ENCODE results near the gene PEX10.

PEX10 gene

GRCh38 chr1:2435746-2436355, 23.5 kb upstream of the PEX10 start:
- no peak for TF ChIP-seq TAF1 (IDR thresholded peaks at IDR 0.05; ENCODE audit: low read depth, low read length)
- TF ChIP-seq POLR2AphosphoS5 (IDR thresholded peaks at IDR 0.05; ENCODE audit: low read depth, low read length) = no peak
- TF ChIP-seq SPI1 (IDR thresholded peaks at IDR 0.05; ENCODE audit: low read depth, low read length) = no peak
- TF ChIP-seq PAX5 (IDR thresholded peaks at IDR 0.05; ENCODE audit: insufficient read depth, low read length, severe bottlenecking) = no peak
- DNase-seq (ENCODE audit: insufficient read length, low spot score) (no peak), FAIRE-seq (no peak)

GRCh38 chr1:2435091-2435490, 22.7 kb upstream of the PEX10 start:
- FAIRE-seq (no peak), DNase-seq (ENCODE audit: insufficient read length, low spot score) (no peak)
- TF ChIP-seq TAF1 (IDR thresholded peaks at IDR 0.05; ENCODE audit: low read depth, low read length) = no peak
- TF ChIP-seq PAX5 (IDR thresholded peaks at IDR 0.05; ENCODE audit: insufficient read depth, low read length, severe bottlenecking) = no peak
- no peak for TF ChIP-seq SPI1 (IDR thresholded peaks at IDR 0.05; ENCODE audit: low read depth, low read length)
- no peak for TF ChIP-seq POLR2A (IDR thresholded peaks at IDR 0.05; ENCODE audit: low read depth, low read length)
- no peak for TF ChIP-seq POLR2AphosphoS5 (IDR thresholded peaks at IDR 0.05; ENCODE audit: low read depth, low read length)
- TF ChIP-seq POU2F2 (IDR thresholded peaks at IDR 0.05; ENCODE audit: low read depth, low read length) = no peak

GRCh38 chr1:2433936-2434655, 21.7 kb upstream of the PEX10 start:
- no peak for DNase-seq (ENCODE audit: insufficient read length, low spot score)
- TF ChIP-seq SPI1 (IDR thresholded peaks at IDR 0.05; ENCODE audit: low read depth, low read length) (no peak), PAX5 (IDR thresholded peaks at IDR 0.05; ENCODE audit: insufficient read depth, low read length, severe bottlenecking) (no peak), TAF1 (IDR thresholded peaks at IDR 0.05; ENCODE audit: low read depth, low read length) (no peak), POLR2AphosphoS5 (IDR thresholded peaks at IDR 0.05; ENCODE audit: low read depth, low read length) (no peak), POU2F2 (IDR thresholded peaks at IDR 0.05; ENCODE audit: low read depth, low read length) (no peak), POLR2A (IDR thresholded peaks at IDR 0.05; ENCODE audit: low read depth, low read length) (no peak)
- FAIRE-seq = no peak

GRCh38 chr1:2433196-2433595, 20.8 kb upstream of the PEX10 start:
- no peak for FAIRE-seq
- no peak for TF ChIP-seq TAF1 (IDR thresholded peaks at IDR 0.05; ENCODE audit: low read depth, low read length)
- no peak for TF ChIP-seq POU2F2 (IDR thresholded peaks at IDR 0.05; ENCODE audit: low read depth, low read length)
- no peak for TF ChIP-seq PAX5 (IDR thresholded peaks at IDR 0.05; ENCODE audit: insufficient read depth, low read length, severe bottlenecking)
- no peak for TF ChIP-seq SPI1 (IDR thresholded peaks at IDR 0.05; ENCODE audit: low read depth, low read length)
- TF ChIP-seq POLR2A (IDR thresholded peaks at IDR 0.05; ENCODE audit: low read depth, low read length) = no peak
- no peak for TF ChIP-seq POLR2AphosphoS5 (IDR thresholded peaks at IDR 0.05; ENCODE audit: low read depth, low read length)
- DNase-seq (ENCODE audit: insufficient read length, low spot score) = no peak

GRCh38 chr1:2432441-2432844, 20.1 kb upstream of the PEX10 start:
- FAIRE-seq (no peak), DNase-seq (ENCODE audit: insufficient read length, low spot score) (no peak)
- TF ChIP-seq POLR2AphosphoS5 (IDR thresholded peaks at IDR 0.05; ENCODE audit: low read depth, low read length) = no peak
- no peak for TF ChIP-seq PAX5 (IDR thresholded peaks at IDR 0.05; ENCODE audit: insufficient read depth, low read length, severe bottlenecking)
- no peak for TF ChIP-seq TAF1 (IDR thresholded peaks at IDR 0.05; ENCODE audit: low read depth, low read length)
- no peak for TF ChIP-seq POLR2A (IDR thresholded peaks at IDR 0.05; ENCODE audit: low read depth, low read length)
- TF ChIP-seq SPI1 (IDR thresholded peaks at IDR 0.05; ENCODE audit: low read depth, low read length) = no peak
- no peak for TF ChIP-seq POU2F2 (IDR thresholded peaks at IDR 0.05; ENCODE audit: low read depth, low read length)

GRCh38 chr1:2431518-2431917, 19.2 kb upstream of the PEX10 start:
- TF ChIP-seq SPI1 (IDR thresholded peaks at IDR 0.05; ENCODE audit: low read depth, low read length) (no peak), POU2F2 (IDR thresholded peaks at IDR 0.05; ENCODE audit: low read depth, low read length) (no peak), TAF1 (IDR thresholded peaks at IDR 0.05; ENCODE audit: low read depth, low read length) (no peak), PAX5 (IDR thresholded peaks at IDR 0.05; ENCODE audit: insufficient read depth, low read length, severe bottlenecking) (no peak), POLR2A (IDR thresholded peaks at IDR 0.05; ENCODE audit: low read depth, low read length) (no peak), POLR2AphosphoS5 (IDR thresholded peaks at IDR 0.05; ENCODE audit: low read depth, low read length) (no peak)
- no peak for DNase-seq (ENCODE audit: insufficient read length, low spot score)
- no peak for FAIRE-seq

- no peak for TF ChIP-seq TAF1 (IDR thresholded peaks at IDR 0.05; ENCODE audit: low read depth, low read length)
- TF ChIP-seq SPI1 (IDR thresholded peaks at IDR 0.05; ENCODE audit: low read depth, low read length) = no peak
- TF ChIP-seq POU2F2 (IDR thresholded peaks at IDR 0.05; ENCODE audit: low read depth, low read length) = no peak
- TF ChIP-seq PAX5 (IDR thresholded peaks at IDR 0.05; ENCODE audit: insufficient read depth, low read length, severe bottlenecking) = no peak
- TF ChIP-seq POLR2A (IDR thresholded peaks at IDR 0.05; ENCODE audit: low read depth, low read length) = no peak
- TF ChIP-seq POLR2AphosphoS5 (IDR thresholded peaks at IDR 0.05; ENCODE audit: low read depth, low read length) = no peak
- DNase-seq (ENCODE audit: insufficient read length, low spot score) = no peak
- FAIRE-seq = no peak
These were observed 18.7 kb upstream of the PEX10 start for GRCh38 chr1:2431103-2431502.

GRCh38 chr1:2430592-2430973, 18.2 kb upstream of the PEX10 start:
- TF ChIP-seq PAX5 (IDR thresholded peaks at IDR 0.05; ENCODE audit: insufficient read depth, low read length, severe bottlenecking) (no peak), TAF1 (IDR thresholded peaks at IDR 0.05; ENCODE audit: low read depth, low read length) (no peak), POU2F2 (IDR thresholded peaks at IDR 0.05; ENCODE audit: low read depth, low read length) (no peak), POLR2A (IDR thresholded peaks at IDR 0.05; ENCODE audit: low read depth, low read length) (no peak), SPI1 (IDR thresholded peaks at IDR 0.05; ENCODE audit: low read depth, low read length) (no peak), POLR2AphosphoS5 (IDR thresholded peaks at IDR 0.05; ENCODE audit: low read depth, low read length) (no peak)
- FAIRE-seq = no peak

GRCh38 chr1:2429780-2430591, 17.6 kb upstream of the PEX10 start:
- DNase-seq (ENCODE audit: insufficient read length, low spot score) (no peak), FAIRE-seq (no peak)
- TF ChIP-seq SPI1 (IDR thresholded peaks at IDR 0.05; ENCODE audit: low read depth, low read length) (no peak), POLR2AphosphoS5 (IDR thresholded peaks at IDR 0.05; ENCODE audit: low read depth, low read length) (no peak), PAX5 (IDR thresholded peaks at IDR 0.05; ENCODE audit: insufficient read depth, low read length, severe bottlenecking) (no peak), POU2F2 (IDR thresholded peaks at IDR 0.05; ENCODE audit: low read depth, low read length) (no peak), TAF1 (IDR thresholded peaks at IDR 0.05; ENCODE audit: low read depth, low read length) (no peak), POLR2A (IDR thresholded peaks at IDR 0.05; ENCODE audit: low read depth, low read length) (no peak)

More at GRCh38 chr1:2430592-2430973, 18.2 kb upstream of the PEX10 start:
- no peak for DNase-seq (ENCODE audit: insufficient read length, low spot score)
